ENCODE measurements around the gene PLA2G15. TPM values are rescaled to one million over a fixed set of nuclear protein-coding genes. Genes with fewer than 3 reads are reported as not detected.

Gene PLA2G15
- polyA plus RNA-seq, 1 of the 3 experiments (the other 2 are of a cell fraction): 23.9 TPM

DNA sequence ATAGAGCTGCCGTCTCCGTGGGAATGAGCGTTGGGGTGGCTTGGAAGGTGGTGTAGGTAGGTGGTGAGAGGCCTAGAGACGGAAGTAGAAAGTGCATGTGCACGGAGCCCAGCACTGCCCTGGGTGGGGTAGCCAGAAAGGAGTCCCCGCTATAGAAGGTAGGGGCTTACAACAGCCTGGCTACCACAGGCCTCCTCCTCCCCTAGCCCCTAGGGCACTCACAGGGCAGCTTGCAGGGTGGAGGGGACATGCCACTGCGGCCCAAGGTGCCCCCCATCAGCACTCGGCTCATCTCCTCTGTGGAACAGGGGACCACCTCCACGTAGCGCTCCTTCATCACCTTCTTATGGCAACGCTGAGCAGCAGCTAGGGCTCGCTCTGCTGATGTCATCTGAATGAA is 14.2 kb upstream of the PLA2G15 start:
- H3K79me2 ChIP-seq (ENCODE audit: insufficient read depth): no peaks in the 10 kb centered on the region
- H3K4me3 ChIP-seq (ENCODE audit: low read depth in 2 of 2, low read length in 1 of 2): no peak overlapping the region
- peaks cover 4 to 8% of the 10 kb centered on the region in 2 experiments for H3K36me3 ChIP-seq (replicated peaks in 1 of 2; ENCODE audit: control insufficient read depth in 1 of 2, insufficient read depth in 2 of 2, low read length in 1 of 2)
- ChIA-PET POLR2A (interaction anchor here (1.5 kb wide), 1 partner anchor 239 kb away, joined by 3 read pairs; no protein-coding TSS in a partner anchor), CTCF (interaction anchor here (1.2 to 6.0 kb wide), 6 partner anchors 14 to 190 kb away, joined by 3 to 98 read pairs (median 8); partner anchors contain the start of gene NFATC3)
- no peaks in the 10 kb centered on the region for H3K27me3 ChIP-seq (ENCODE audit: insufficient read depth)
- no peak for DNase-seq
- H3K4me2 ChIP-seq: no peak overlapping the region
- TF ChIP-seq TAF1 (IDR thresholded peaks at IDR 0.05; ENCODE audit: borderline replicate concordance, low read depth, low read length) (no peak), ELF1 (IDR thresholded peaks at IDR 0.05) (no peak), GATA2 (CRISPR knock-in tag; IDR thresholded peaks at IDR 0.05) (no peak), EP300 (IDR thresholded peaks at IDR 0.05; ENCODE audit: borderline replicate concordance in 1 of 2, low read depth in 1 of 2, low read length in 1 of 2) (no peak), RXRA (IDR thresholded peaks at IDR 0.05; ENCODE audit: borderline replicate concordance, low read depth) (no peak), JUND (IDR thresholded peaks at IDR 0.05) (no peak), FOSL2 (IDR thresholded peaks at IDR 0.05; ENCODE audit: borderline replicate concordance, low read depth) (no peak), GABPA (IDR thresholded peaks at IDR 0.05; ENCODE audit: low read depth) (no peak), TEAD4 (IDR thresholded peaks at IDR 0.05; ENCODE audit: borderline replicate concordance, insufficient read depth) (no peak), FOXM1 (IDR thresholded peaks at IDR 0.05; ENCODE audit: low read depth) (no peak), SIN3A (IDR thresholded peaks at IDR 0.05; ENCODE audit: borderline replicate concordance, low read depth, low read length) (no peak), RFX5 (IDR thresholded peaks at IDR 0.05; ENCODE audit: low read length) (no peak), CHD2 (IDR thresholded peaks at IDR 0.05; ENCODE audit: low read length, partially characterized antibody) (no peak), TCF12 (IDR thresholded peaks at IDR 0.05) (no peak)
- TF ChIP-seq, protein P1, sequence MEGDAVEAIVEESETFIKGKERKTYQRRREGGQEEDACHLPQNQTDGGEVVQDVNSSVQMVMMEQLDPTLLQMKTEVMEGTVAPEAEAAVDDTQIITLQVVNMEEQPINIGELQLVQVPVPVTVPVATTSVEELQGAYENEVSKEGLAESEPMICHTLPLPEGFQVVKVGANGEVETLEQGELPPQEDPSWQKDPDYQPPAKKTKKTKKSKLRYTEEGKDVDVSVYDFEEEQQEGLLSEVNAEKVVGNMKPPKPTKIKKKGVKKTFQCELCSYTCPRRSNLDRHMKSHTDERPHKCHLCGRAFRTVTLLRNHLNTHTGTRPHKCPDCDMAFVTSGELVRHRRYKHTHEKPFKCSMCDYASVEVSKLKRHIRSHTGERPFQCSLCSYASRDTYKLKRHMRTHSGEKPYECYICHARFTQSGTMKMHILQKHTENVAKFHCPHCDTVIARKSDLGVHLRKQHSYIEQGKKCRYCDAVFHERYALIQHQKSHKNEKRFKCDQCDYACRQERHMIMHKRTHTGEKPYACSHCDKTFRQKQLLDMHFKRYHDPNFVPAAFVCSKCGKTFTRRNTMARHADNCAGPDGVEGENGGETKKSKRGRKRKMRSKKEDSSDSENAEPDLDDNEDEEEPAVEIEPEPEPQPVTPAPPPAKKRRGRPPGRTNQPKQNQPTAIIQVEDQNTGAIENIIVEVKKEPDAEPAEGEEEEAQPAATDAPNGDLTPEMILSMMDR (IDR thresholded peaks at IDR 0.05): no peak
- TF ChIP-seq, protein P2, sequence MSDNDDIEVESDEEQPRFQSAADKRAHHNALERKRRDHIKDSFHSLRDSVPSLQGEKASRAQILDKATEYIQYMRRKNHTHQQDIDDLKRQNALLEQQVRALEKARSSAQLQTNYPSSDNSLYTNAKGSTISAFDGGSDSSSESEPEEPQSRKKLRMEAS (IDR thresholded peaks at IDR 0.05; ENCODE audit: low read depth): no peak
- TF ChIP-seq, protein P3, sequence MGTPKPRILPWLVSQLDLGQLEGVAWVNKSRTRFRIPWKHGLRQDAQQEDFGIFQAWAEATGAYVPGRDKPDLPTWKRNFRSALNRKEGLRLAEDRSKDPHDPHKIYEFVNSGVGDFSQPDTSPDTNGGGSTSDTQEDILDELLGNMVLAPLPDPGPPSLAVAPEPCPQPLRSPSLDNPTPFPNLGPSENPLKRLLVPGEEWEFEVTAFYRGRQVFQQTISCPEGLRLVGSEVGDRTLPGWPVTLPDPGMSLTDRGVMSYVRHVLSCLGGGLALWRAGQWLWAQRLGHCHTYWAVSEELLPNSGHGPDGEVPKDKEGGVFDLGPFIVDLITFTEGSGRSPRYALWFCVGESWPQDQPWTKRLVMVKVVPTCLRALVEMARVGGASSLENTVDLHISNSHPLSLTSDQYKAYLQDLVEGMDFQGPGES (IDR thresholded peaks at IDR 0.05; ENCODE audit: low read depth, low read length): no peak
- TF ChIP-seq, protein P4, sequence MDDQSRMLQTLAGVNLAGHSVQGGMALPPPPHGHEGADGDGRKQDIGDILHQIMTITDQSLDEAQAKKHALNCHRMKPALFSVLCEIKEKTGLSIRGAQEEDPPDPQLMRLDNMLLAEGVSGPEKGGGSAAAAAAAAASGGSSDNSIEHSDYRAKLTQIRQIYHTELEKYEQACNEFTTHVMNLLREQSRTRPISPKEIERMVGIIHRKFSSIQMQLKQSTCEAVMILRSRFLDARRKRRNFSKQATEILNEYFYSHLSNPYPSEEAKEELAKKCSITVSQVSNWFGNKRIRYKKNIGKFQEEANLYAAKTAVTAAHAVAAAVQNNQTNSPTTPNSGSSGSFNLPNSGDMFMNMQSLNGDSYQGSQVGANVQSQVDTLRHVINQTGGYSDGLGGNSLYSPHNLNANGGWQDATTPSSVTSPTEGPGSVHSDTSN (IDR thresholded peaks at IDR 0.05): no peak
- peaks cover 0 to 24% of the 10 kb centered on the region in 2 experiments; a peak in 2 of 4 replicates for H3K4me1 ChIP-seq (ENCODE audit: control insufficient read depth in 1 of 2, insufficient read depth in 2 of 2, low read depth in 1 of 2, low read length in 1 of 2)
- 94% methylated on average over 10 of the region's 12 CpGs for WGBS (ENCODE audit: low lambda C conversion rate)
- no peak overlapping the region for H2AFZ ChIP-seq (ENCODE audit: low read depth)
- H3F3A ChIP-seq (replicated peaks; ENCODE audit: insufficient read depth): peaks cover 7% of the 10 kb centered on the region
- H3K9me3 ChIP-seq: no peaks in the 10 kb centered on the region
- no peaks in the 10 kb centered on the region for H3K9me2 ChIP-seq
- H3K27ac ChIP-seq (ENCODE audit: low read depth in 2 of 2, low read length in 1 of 2): no peak overlapping the region
- no peaks in the 10 kb centered on the region for H4K20me1 ChIP-seq (ENCODE audit: insufficient read depth)
- no peak overlapping the region for H3K9ac ChIP-seq
